Effector CD4-positive, alpha-beta T cell (primary cell): ENCODE data around the gene FOXC2. TPM values are rescaled to one million over a fixed set of nuclear protein-coding genes. Genes with fewer than 3 reads are reported as not detected.

ENCODE experiments used
- DNase-seq: peaks from one replicate; pipeline ENCODE4 v3.0.0-alpha.2; 2020
- total RNA-seq: gene quantifications from one replicate; lab custom pipeline; 2026; lab: John Stamatoyannopoulos, UW

Gene FOXC2
- total RNA-seq, result not detected

DNA sequence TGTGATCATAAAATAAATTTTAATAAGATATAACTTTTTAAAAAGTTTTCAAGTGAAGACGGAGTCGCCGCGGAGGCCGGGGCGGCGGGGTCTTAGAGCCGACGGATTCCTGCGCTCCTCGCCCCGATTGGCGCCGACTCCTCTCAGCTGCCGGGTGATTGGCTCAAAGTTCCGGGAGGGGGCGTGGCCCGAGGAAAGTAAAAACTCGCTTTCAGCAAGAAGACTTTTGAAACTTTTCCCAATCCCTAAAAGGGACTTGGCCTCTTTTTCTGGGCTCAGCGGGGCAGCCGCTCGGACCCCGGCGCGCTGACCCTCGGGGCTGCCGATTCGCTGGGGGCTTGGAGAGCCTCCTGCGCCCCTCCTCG, at the start of gene FOXC2:
Gene FOXC2, plus strand, starts transcription at position 229 of the 365 bp plus-strand sequence. CDS start 507 bp downstream, outside the sequence.
- DNase-seq, result peak; percentile 29

DNA sequence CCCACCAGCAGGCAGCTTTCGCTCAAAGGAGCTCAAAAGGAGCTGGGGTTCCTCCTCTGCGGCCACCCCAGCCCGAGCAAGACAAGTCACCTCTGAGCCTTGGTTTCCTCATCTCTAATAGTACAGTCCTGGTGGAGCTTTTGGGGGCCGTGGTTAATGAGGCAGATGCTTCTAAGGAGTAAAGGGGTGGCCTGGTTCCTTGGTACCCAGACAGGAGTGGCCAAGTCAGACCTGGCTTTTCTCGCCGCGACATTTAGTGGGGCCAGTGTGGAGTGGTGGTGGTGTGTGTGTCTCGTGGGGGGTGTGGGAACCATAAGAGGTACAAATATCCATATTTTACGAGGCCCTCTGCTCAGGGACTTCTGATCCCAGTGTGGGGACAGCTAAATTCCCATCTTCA, 49.6 kb upstream of the FOXC2 start:
- no peak for DNase-seq

DNA sequence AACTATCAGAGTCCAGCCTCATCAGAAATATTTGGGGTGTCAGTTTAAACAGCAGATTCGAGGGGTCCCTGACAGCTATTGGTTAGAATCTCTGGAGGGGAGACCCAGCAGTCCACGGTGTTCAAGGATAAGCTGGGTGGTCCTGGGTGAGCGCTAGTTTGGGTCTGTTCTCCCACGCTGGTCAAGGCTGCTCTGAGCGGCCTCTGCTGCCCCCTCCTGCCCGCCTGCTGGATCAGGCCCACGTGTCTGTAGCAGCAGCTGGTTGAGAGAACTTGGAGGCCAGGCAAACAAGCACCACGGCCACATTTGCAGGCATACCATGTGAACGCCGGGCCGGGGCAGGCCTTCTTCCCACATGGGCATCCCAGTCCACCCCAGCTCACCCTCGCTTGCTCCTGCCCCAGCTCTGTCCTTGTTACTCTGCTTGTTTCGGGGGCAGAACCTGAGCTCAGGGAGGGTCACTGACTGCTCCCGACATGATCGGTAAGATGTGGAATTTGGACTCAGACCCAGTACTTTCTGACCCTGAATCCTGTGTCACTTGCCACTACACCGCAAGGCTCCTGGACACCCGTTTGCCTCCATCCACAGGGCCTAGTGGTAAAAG, 48.9 kb upstream of the FOXC2 start:
- DNase-seq, result no peak

DNA sequence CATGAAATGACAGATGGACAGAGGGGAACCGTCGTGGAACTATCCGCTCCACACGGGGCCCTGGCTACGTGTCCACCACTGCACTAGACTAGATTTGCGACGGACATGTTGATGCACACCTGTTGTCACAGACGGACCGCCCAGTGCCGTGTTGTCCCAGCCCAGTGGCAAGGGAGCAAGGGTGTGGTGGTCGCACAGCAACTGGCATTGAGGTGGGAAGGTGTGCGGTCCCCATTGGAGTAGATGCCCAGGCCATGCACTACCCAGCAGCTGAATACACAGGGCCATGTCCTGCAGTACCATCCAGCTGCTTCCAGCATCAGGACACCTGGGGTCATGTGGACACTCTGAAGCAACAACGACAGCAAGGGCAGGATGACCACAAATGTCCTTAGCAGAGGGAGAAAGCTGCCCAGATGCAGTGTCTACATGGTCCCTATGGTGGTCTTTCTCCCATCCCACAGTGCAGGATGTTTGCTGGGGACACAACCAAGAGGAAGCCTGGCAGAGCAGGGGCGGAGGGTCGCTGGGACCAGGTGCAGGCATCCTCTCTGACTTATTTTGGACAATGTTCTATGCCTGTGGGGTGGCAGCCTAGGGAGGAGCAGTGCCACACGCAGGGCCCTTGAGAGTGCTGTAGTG, 47.5 kb upstream of the FOXC2 start:
- DNase-seq, result no peak

DNA sequence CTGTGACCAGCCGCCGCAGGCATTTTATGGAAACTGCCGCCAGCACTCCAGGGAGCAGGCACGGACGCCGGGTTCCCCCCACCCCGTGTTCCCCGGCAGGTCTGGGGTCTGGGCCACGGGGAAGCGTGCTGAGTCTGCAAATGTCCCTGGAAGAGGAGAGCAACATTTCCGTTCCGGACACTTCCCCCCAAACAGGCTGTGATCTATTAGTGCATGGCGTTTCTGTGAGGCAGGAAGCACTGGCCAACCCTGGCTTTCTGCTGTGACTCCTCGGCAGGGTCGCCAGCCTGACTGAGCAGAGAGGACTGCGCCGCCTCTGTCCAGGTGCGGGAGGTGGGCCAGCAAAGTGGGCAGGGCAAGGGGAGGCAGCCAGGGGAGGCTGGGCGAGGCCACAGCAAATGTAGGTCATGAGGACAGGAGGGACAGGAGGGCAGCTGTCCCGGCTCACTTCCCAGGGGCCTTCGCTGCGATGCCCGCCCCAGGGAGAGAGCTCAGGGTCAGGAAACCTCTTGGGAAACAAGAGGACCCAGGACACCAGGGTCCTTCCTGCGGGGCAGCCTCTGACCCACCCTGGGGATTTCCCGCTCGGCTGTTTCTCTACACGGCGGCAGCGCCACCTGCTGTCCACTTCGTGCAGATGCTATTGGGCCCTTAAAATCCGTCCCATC, 46.8 kb upstream of the FOXC2 start:
- peak; percentile 37 for DNase-seq

DNA sequence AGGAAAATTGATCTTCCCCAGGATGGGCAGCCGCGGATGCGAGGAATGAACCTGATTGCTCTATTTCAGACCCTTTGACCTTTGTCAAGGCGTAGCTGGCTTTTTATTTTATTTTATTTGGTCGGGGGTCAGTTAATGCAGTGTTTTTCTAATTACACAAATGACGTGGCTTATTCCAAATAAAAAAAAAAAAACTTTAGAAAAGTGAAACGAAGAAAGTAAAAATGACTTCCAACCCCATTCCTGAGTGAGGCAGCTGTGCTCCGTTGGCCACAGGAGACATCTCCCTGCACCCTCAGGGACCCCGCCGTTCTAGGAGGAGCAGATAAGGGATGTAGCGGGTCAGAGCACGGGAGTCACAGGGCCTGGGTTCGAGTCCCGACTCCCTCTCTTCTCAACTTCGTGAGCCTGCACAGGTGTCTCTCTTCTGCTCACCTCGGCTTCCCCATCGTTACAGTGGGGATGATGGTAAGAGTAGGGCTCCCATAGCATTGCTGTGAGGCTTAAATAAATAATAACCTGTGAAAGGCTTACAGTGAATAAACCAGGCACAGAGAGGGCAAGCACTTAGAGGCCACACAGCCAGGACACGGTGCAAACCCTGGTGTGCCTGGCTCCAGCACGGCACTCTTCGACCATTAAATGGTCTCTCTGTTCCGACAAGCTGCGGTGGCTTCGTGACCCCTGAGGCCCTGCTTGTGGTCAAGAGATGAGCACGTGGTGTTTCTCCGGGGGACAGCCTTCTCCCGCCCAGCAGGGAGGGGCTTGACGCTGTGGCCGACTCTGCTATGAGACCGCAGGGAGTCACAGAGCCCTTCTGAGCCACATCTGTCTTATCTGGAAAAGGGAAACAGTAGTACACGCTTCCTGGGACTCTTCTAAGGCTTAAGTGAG, 46.1 kb upstream of the FOXC2 start:
- DNase-seq, result no peak

DNA sequence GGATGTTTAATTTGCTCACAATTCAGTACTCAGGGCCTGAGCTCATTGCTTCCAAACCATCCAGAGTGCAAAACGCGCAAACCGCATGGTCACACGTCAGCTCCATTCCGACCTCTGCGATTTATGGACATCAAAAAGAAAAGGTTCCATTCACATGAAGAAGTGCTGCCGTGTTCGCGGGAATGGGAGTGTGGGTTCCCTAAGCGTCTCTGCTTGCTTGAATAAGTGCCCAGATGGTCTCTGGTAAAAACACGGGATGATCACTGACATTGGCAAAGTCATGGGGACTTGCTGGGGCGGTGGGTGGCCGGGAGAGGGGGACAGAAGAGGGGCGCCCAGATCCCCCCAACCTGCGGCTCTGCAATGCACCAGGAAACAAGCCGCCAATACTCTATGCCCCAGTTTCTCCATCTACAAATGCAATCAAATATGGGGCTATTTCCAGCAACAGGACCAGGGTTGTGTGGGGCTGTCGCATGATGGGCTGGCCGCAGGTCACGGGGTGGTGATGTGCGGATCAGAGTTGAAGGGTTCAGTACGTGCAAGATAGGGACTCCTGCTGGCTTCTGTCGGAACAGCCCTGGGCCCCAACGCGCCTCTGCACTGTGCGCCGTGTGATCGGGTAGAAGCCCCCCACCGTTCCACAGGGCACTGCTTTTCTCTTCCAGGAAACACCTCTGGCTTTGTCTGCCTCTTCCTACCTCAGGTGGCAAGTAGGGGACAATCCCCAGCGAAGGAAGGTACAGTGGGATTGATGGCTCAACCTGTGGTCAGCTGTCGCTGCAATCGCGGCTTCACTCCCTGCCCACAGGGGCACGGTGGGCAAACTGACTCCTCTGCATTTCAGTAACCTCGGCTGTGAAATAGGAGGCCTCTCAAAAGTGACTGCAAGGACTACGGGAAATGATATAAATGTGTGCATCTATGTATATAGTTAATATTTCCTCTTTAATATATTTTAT, 45.1 kb upstream of the FOXC2 start:
- no peak for DNase-seq

DNA sequence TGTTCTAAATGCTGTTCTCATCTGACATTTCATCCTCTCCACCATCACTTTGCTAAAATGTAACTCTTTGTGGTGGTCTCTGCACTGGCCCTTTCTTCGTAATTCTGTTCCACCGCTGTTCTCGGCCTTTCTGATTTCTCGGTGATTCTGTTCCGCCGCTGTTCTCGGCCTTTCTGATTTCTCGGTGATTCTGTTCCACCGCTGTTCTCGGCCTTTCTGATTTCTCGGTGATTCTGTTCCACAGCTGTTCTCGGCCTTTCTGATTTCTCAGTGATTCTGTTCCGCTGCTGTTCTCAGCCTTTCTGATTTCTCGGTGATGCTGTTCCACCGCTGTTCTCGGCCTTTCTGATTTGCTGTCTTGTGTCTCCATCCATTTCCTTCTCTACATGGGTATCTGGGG, 44.0 kb upstream of the FOXC2 start:
- DNase-seq, result no peak

DNA sequence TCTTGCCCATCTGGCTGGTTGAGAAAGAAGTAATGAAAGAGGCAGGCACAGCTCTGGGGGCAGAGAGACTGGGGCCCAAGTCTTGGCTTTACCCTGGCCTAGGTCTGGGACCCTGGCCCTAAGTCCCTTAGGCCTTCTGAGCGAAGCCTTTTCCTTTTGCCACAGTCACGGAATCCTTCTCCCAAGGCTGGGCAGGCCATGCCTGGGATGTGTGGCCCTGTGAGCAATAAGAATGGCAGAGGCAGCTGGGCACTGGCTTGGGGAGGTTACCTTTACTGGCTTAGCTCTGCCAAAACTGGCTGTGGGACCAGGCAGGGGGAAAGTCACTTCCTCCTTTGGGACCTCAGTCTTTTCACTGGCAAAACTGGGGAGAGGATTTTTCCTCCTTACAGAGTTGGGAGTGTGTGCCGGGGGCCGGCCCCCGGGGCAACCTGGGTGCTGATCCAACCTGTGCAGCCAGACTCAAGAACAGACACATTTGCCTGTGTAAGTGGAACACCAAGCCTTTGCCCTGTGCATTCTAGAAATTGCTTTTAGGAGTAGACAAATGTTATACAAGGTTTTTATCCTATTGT, 43.4 kb upstream of the FOXC2 start:
- DNase-seq, result no peak

DNA sequence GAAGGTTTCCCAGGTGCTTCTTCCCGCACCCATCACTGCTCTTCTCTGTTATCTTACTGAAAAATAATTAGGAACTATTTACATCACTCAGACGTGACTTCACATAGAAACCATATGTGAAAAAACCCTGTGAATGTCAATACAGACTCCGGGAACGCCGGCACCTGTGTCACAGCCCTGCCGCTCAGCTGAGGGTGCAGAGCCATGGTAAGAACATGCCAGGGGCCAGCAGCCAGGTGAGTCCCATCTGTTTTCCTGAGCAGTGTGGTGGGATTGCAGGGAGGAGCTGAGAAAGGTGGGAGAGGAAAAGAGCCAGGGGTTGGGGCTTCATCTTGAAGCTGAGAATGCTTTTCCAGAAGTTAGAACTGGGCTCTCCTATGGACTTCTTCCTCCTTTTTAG, 42.6 kb upstream of the FOXC2 start:
- no peak for DNase-seq

DNA sequence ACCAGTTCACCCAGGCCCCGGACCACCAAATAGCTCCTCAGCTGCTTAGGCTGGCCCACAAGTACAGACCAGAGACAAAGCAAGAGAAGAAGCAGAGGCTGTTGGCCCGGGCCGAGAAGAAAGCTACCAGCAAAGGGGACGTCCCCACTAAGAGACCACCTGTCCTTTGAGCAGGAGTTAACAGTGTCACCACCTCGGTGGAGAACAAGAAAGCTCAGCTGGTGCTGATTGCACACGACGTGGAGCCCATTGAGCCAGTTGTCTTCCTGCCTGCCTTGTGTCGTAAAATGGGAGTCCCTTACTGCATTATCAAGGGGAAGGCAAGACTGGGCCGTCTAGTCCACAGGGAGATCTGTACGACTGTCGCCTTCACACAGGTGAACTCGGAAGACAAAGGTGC, 40.9 kb upstream of the FOXC2 start:
- DNase-seq, result no peak

DNA sequence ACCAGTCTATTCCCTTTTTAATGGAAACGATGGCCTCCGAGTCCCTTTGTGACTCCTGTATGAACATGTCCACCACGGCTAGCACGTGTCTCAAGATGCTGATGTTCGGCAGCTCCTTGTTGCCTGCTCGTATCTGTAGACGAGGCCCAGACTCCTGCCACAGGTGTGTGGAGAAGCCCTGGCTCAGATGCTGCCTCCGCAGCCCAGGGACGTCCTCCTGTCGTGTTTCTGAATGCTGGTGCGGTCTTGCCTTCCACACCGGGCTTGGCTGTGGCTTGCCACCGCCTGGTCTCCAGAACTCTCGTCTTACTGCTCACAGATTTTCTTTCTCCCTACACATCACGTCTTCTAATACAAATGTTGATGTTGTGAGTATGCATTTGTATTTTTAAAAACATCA, 39.3 kb upstream of the FOXC2 start:
- DNase-seq, result no peak

DNA sequence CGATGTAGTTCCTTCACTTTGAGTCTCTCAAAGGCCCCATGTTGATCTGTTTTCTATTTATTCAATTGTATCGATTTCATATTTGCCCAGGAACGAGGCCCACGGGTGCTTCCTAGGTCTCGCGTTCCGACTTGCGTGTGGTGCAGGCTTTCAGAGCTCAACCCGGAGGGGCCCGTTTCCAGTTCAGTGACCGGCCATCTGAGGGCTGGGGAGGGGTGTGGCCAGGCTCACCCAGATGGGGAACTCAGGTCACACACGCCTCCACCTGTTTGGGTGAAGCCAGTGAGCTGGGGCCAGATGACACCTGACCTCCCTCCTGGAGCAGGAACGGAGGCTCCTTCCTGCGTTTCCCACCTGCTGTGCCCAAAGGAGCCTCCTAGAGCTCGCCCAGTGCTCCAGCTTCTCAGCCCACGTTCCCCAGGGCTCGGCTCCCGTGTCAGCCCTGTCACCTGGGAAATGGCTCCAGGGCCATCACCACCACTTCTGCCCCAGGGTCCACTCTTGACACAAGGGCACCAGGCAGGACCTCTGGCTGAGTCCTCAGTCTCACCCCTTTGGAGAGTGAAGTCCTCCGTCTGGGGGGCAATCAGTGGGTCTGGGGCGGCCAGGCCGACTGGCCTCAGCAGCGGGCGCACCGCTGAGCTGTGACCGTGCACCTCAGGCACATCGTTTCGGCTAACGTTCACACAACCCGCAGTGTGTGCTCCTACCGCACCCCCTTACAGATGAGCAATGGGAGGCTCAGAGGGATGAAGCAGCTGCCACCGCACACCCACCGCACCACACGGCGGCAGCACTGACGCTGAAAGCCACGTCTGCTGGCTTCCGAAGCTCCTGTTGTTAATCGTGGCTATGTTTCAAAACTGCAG, 38.3 kb upstream of the FOXC2 start:
- DNase-seq, result no peak

DNA sequence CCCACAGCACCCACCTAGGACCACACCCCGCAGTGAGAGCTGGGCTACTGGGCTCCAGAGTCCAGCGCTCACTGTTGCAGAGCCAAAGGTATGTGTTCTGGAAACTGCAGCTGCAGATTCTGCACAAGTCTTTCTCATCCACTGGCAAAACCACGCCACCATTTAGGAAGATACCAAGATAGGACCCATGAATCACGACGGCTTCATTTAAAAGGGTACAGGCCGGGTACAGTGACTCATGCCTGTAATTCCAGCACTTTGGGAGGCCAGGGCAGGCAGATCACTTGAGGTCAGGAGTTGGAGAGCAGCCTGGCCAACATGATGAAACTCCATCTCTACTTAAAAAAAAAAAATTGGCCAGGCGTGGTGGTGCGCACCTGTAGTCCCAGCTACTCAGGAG, 37.5 kb upstream of the FOXC2 start:
- DNase-seq, result no peak

DNA sequence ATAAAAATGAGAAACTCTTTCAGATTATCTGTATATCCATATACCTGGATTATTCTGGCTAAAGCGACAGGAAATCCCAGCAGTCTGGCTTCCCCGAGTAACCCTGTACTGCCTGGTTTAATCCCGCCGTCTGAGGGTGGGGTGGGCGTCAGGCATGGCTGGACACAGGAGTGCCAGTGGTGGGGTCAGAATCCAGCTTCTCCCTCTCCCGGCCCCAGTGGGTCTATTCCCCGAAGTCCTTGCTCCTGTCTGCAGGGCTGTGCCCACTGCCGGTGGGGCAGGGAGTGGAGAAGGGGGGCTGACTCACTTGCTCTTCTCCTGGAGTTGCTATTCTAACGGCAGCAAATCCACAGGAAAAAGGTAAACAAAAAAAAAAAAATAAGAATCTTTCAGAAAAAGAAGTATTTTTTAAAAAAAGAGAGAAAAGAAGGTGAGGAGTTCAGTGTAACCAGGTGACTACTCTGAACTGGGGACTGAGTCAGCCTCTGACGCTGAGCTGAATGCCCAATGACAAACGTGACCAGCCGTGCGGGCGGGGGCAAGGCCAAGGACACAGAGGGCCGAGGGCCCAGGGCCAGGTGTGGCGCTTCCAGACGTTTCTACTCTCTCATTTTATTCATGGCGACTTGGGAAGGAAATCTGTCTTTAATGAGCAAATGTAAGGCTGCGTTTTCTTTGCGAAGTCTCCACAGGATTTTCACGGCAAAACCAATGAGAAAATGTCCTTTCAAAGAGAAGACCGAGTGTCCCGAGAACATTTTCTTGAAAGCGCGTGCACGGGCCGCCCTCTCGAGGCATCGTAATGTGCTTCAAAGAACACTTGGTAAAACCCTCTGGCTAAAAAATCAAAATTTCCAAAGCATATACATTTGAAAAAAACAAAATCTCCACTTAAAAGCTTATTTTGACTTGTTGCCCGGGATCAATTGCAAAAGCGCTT, 36.1 kb upstream of the FOXC2 start:
- no peak for DNase-seq

DNA sequence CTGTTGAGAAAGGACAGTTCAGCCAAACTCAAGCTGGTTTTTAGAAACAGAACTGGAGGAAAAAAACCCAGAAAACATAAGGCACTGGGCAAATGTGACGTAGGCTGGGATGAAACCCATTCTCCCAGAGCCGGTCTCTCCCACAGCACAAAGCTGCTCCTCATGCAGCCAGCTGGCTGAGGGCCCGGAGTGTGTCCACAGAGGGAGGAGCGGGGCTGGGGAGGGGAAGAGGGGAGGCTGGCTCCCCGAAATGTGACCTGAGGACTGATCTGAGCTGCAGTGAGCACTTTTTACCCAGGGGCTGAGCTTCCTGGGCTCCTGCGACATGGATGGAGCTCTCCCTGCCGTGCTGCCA, 35.5 kb upstream of the FOXC2 start:
- DNase-seq, result no peak

DNA sequence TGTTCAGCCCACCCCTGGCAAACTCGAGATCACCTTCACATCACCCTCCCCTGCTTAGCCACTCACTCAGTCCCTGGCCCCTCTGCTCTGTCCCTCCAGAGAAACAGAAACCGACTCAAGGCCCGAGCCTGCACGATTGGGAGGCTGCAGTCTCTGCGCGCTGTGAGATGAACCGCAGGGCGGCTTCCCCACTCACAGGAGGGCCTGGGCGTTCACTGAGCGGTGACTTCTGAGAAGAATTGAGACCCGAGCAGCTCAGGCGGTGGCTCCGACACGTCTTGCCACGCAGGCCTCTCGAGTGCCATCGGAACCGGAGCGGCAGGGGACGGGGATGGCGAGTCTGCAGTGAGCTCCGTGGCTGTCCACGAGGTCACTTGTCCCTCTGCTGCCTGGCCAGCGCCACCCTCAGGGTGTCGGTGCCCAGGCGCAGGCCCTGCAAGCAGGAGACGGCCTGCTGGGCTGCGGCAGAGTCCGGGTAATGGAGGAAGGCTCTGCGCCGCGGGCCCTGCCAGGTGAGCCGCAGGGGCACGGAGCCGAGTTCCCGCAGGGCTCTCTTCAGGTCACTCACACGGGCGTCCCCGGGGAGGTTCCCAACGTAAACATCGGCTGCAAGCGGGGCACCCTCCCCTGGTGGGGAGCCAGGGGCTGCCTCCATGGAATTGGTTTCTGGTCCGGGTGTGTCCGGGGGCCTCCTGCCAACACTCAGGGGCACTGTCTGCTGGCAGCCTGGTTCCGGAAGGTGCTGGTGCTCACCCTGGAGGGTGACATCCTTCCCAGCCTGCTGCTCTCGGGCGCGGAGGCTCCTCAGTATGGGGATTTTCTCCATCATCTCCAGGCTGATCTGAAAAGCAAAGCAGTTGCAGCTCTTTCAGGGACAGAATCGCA, 34.7 kb upstream of the FOXC2 start:
- DNase-seq, result no peak

DNA sequence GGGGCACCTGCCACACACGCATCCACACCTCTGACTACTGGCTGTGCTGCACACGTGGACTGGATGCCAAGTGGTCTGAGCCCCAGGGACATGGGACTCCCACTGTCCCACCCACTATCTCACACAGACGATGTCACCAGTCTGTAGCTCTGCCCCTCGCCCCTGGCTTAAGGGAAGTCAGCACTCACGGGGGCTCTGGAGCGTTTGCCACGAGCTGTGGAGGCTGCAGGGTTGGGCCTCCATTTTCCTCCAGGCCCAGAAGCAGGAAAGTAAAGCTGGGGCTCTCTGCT, 34.2 kb upstream of the FOXC2 start:
- no peak for DNase-seq

DNA sequence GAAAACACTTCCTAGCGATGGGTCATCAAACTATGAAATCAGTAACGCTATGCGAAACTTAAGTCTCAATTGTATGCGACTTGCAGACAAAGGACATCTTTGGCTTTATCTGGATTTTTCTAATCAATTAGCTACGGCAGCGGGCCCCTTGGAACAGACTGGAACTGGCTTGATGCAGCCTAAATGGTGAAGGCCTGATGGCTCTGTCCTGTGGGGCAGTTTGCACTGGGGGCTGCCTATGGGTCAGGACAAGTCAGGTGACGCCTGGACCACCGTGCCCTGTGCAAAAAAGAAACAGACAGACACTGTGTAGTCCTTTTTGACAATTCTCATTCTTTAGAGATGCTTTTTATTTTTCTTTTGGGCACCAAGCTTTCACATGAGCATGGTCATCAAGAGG, 33.6 kb upstream of the FOXC2 start:
- no peak for DNase-seq
